Ovary (tissue), 3 donors: ENCODE results near the gene ADPRM.

Experiments
- EP300 ChIP-seq: sonication (generic); formaldehyde crosslinking; IDR thresholded peaks from one replicate; pipeline ENCODE4 v1.6.1; 2017; ENCODE audit warnings: antibody characterized with exemption
- POLR2A ChIP-seq: fragments of 450-650 bp; IDR thresholded peaks from one replicate; pipeline ENCODE4 v1.6.1; 2017; ENCODE audit warnings: antibody characterized with exemption, mild to moderate bottlenecking, moderate library complexity
- TF ChIP-seq, protein P1 (sequence below), 3 donors: fragments of 450-650 bp in 2 of 3; fragments of 200-600 bp in 1 of 3; IDR thresholded peaks; one replicate each; pipeline versions ENCODE4 v1.5.1 to v1.8.0; 2016 to 2022; ENCODE audit warnings: antibody characterized with exemption in 3 of 3, mild to moderate bottlenecking in 1 of 3
- donor health status: DM: no; HTN: no; CAD: no.

DNA sequence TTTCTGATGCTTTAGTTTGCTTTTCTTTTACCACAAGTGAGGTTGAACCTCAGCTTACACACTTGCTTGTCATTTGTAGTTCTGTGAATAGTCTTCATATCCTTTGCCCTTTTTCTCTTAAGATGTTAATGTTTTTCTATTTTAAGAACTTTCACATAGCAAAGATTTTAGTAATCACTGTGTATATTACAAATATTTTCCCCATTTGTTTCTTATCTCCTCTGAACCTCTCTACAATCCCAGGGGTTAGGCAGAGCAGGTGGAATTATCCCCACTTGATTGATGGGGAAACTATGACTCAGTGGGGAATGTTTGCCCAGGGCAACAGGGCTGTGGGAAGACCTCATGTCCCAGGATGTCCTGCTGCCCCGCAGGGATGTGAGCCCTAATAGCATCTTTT lies 28.6 kb upstream of the ADPRM start:
- TF ChIP-seq, protein P1, sequence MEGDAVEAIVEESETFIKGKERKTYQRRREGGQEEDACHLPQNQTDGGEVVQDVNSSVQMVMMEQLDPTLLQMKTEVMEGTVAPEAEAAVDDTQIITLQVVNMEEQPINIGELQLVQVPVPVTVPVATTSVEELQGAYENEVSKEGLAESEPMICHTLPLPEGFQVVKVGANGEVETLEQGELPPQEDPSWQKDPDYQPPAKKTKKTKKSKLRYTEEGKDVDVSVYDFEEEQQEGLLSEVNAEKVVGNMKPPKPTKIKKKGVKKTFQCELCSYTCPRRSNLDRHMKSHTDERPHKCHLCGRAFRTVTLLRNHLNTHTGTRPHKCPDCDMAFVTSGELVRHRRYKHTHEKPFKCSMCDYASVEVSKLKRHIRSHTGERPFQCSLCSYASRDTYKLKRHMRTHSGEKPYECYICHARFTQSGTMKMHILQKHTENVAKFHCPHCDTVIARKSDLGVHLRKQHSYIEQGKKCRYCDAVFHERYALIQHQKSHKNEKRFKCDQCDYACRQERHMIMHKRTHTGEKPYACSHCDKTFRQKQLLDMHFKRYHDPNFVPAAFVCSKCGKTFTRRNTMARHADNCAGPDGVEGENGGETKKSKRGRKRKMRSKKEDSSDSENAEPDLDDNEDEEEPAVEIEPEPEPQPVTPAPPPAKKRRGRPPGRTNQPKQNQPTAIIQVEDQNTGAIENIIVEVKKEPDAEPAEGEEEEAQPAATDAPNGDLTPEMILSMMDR (IDR thresholded peaks at IDR 0.05), result no peak
- TF ChIP-seq POLR2A (no peak), EP300 (no peak)
